Epidermal melanocyte (primary cell): ENCODE measurements around the gene DLG1.

Experiments
- DNase-seq: peaks from one replicate; pipeline ENCODE4 v3.0.0; 2011; ENCODE audit warnings: low spot score; ENCODE audit not compliant: insufficient read length

Gene DLG1

DNA sequence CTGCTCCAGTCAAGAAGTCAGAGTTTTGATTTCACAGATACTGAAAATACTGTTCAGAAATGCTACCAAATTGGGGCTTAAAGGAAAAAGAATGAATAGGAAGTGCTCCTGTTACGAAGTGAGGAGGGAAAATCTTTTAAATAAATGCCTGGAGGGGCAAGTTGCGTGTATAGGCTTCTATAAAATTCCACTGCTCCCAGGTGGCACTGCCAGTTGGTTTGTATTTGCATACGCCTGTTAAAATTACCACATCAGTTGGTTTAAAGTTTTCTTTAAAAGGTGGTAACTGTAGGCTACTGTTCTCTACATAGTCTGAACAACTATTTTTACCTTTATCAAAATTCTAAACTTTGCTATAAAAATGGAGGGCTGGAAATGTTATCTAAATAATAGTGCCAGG lies 123.5 kb downstream of the DLG1 start:
- no peak for DNase-seq

DNA sequence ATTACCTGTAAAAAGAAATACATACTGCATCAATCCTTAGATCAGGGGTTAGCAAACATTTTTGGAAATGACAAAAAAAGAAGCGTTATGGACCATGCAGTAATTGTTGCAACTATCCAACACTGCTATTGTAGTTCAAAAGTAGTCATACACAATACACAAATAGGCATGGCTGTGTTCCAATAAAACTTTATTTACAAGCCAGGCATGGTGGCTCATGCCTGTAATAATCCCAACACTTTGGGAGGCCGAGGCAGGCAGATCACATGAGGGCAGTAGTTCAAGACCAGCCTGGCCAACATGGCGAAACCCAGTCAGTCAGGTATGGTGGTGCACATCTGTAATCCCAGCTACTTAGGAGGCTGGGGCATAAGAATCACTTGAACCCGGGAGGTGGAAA lies 124.8 kb downstream of the DLG1 start:
- no peak for DNase-seq

DNA sequence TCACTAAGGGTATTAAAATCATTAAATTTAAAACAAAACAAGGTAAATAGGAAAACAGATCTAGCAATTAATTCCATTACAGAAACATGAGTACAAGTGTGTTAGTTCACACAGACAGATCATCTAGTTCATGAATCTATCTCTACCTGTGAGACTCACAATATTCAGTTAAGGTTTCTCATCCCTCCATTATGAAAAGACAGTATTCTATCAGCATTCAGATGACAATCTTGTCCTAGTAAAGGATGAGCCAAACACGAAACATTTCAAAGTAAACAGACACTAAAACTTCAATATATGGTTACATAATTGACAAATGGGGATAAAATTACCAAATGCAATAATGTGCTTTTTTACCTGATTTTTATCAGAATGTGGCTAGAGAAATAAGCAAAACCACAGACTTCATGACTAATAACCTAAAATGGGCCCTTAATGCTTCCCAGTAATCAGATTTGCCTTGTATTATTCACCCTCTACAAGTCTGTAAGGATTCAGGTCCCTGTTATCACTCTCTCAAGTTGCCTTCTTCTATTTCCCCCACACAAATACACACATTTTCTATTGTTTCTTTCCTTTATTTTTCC lies 126.8 kb downstream of the DLG1 start:
- no peak for DNase-seq

DNA sequence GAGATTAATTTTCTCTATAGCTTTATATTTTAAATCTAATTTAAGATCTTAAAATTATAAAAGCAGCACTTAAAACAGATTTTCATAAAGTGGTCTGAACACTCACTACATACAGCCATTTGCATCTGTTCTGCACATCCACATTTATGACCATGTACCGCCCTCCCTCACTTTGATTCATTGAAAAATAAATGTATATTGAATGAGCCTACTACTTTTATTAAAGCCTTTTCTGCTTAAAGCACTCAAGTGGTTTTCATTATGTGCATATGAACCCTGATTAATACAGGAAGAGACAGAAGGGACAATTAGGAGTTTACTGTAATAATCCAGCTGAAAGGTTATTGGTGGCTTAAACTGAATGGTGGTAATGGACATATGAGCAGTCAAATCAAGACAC lies 129.4 kb downstream of the DLG1 start:
- DNase-seq = no peak

DNA sequence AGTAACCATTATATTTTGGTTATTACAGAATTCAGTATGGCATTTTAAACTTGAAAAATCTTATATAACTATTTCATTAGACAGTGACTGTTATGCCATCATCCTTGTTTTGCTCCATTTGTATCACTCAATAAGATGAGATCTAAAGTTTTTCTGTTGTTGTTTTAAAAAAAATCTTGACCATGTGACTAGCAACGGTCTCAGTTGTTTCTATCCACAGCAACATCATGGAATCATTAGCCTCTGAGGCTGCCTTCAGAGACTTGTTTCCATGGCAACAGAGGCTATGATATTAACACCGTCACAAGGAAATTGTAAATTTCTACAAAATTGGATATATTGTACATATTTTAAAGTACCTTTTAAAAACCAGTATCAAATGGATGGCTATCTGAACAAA lies 129.8 kb downstream of the DLG1 start:
- DNase-seq = no peak

DNA sequence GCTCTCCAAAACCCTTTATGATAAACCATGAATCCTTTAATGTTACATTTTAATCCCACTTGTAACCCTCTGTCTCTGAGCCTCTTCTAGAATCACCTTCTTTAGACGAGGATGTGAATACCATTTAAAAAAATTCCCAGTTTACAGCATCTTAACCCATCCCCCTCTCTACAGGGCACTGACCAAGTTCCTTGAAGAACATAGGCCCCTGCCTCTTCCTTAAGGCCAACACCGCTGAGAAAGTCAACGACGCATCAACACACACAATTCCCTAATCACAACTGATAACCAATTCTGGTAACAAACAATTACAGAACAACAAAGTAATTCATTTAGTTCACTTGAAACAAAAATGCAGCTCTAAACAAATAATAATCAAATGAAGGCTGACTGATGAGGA lies 130.3 kb downstream of the DLG1 start:
- DNase-seq = no peak

DNA sequence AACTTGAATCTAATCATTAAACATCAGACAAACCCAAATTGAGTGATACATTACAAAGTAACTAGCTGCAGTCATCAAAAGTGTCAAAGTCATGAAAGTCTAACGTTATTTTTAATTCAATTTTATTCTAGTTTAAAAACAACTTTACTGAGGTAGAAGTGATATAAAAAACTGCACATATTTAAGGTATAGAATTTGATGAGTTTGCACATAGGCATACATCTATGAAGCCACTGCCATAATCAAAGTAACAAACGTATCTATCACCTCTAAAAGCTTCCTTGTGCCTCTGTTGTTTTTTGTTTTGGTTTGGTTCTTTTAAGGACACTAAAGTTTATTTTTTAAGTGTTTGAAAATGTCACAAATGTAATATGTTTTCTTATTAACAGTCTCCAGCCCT lies 130.9 kb downstream of the DLG1 start:
- DNase-seq = no peak

DNA sequence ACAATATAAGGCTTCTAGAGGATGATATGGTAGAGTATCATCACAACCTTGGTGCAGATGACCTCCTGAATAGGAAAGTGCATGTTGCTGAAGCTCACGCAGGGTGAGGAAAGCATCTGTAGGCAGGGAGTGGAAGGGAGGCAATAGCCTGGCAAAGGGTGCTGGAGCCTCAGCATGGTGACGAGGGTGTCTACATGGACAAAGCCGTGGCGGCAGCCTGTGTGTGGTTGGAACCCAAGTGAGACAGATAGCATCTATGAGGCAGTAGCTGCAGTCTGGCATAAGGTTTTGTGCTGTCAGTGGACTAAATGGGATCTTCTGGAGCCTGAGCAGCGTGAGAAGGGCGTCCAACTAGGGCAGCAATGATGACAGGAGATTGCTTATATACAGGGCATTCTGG lies 132.5 kb downstream of the DLG1 start:
- DNase-seq = no peak

DNA sequence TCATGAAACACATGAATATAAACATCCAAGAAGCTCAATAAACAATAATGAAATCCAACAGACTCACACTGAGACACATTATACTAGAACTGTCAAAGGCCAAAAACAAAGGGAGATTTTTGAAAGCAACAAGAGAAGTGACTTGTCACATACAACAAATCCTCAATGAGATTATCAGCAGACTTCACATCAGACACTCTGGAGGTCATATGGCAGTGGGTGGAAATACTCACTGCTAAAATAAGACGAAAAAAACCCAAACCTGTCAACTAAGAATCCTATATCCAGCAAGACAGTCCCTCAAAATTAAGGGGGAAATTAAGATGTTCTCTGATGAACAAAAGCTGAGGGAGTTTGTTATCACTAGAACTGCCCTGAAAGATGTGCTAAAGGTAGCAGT lies 143.4 kb downstream of the DLG1 start:
- no peak for DNase-seq

DNA sequence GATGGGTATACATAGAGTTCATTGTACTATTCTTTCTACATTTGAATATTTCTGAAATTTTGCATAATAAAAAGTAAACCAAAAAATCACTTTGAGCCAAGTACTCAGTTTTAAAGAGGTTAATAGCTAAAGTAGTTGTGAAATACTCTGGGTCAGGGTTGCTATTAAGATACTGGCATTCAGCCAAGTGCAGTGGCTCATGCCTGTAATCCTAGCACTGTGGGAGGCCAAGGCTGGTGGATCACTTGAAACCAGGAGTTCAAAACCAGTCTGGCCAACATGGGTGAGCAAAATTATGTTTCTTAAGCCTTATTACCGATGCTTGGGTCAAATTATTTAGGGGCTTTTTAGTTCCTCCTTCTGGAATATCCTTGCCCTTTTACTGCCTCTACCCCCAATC lies 146.8 kb downstream of the DLG1 start:
- peak; percentile 22 for DNase-seq

DNA sequence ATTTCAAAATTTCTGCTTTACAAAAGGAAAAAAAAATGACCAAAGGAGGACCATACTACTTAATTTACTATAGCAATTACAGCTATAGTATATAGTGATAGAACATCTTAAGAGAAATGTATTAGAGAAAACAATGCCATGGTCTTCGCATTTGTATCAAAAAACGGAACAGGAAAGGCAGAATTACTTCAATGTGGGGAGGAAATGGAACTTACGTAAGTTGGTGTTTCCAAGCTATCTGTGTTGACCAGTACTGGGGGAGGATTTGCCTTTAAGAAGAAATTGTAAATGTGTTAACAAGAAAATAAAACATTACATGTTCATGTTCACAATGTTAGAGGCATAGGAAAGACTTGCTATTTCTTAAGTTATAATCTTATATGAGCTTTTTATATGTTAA lies 148.9 kb downstream of the DLG1 start:
- DNase-seq = no peak

DNA sequence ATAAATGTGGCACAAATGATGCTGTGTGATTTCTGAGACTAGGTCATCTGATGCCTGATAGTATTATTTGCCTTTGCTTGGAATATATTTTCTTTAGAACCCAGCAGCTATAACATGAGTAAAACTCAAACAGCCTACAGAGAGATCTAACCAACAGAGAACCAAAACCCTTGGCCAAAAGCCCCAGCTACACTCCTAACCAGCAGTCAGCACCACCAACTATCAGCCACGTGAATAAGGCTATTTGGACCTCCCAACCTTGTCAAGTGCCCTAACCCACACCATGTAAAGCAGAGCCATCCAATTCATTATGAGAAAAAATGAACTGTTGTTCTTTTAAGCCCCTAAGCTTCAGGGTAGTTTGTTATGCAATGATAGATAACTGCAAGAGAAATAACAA lies 154.2 kb downstream of the DLG1 start:
- no peak for DNase-seq

DNA sequence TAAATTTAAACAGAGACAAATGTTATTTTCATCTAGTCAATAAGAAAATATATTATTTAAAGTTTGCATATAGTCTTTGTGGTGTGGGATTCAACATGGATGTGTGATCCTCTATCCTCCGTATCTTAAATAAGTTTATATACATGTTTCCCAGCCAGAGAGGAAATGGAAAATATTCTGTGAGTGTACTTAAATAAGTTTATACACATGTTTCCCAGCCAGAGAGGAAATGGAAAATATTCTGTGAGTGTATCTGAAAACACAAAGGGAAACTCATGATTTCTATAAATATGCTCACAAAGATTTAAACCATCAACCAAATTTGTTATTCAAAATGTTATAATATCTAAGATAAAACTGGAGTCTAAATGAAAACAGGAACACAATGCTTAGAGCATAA lies 158.8 kb downstream of the DLG1 start:
- no peak for DNase-seq

DNA sequence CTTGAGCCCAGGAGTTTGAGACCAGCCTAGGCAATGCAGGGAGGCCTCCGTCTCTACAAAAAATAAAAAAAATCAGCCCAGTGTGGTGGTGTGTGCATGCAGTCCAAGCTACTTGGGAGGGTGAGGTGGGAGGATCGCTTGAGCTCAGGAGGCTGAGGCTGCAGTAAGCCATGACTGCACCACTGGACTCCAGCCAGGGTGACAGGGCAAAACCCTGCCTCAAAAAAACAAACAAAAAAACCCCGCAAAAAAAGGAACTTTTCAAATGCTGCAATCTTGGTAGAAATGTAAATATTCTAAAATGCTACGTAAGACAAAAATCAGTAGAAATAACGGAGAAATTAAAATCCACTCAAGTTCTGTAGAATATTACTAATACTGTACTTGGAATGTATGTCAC lies 160.7 kb downstream of the DLG1 start:
- DNase-seq = no peak

DNA sequence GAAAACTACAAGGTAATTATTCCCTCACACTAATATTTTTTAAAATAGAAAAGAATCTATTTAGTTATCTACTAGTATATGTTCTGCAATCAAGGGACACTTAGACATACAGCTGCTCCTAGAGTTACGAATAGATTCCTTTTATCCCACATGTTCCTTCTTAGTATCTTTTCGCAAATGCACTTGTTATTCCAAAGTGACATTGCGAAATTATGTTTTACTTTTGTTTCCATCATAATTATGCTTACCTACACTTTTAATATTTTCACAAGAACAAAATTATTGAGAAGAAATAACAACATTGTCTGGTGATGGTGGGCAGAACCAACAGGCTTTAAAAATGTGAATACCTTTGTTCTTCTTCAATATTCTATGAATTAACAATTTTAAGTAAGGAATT lies 161.7 kb downstream of the DLG1 start:
- no peak for DNase-seq

DNA sequence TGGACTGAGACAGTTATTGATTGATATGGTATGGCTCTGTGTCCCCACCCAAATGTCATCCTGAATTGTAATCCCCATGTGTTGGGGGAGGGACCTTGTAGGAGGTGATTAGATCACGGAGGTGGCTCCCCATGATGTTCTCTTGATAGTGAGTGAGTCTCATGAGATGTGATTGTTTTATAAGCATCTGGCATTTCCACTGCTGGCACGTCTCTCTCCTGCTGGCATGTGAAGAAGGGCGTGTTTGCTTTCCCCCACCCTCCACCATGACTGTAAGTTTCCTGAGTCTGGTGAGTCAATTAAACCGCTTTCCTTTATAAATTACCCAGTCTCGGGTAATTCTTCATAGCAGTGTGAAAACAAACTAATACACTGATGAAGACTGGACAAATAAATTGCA lies 163.2 kb downstream of the DLG1 start:
- no peak for DNase-seq

DNA sequence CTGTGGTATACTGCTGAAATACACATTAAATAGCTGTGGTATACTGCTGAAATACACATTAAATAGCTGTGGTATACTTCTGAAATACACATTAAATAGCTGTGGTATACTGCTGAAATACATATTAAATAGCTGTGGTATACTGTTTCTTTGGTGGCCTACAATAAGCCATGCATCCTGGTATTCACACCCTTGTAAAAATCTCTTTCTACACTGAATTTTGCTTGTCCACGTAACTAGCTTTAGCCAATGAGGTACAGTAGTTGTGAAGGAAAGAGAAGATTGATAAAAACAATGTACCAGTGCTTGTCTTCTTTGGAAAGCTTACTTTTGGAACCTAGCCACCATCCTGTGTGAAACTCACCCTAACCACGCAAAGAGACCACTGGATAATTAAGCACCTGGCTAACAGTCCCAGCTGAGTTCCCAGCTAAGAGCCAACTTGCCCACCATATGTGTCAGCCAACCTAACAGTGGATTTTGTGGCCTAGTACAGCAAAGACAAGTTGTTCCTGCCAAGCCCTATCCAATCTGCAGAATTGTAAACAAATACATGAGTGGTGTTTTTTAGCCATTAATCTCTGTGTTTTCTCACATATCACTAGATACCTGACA lies 165.4 kb downstream of the DLG1 start:
- no peak for DNase-seq

DNA sequence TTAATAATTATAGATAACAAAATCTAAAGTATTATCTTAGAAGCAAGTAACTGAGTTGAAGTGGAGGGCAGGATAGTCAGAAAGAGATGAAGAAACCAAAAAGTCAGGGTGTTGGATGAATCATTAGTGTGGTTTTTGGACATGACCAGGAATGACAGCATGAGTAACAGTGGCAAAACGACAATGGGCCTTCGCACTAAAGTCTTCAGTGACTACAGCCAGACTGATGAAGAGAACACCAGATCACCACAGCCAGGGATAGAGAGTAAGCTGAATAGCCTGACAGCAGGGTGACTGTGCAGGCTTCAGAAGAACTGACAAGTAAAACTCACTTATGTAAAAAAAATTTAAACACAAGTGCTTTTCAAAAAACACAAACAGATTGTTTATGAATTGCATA lies 172.8 kb downstream of the DLG1 start:
- DNase-seq = no peak

DNA sequence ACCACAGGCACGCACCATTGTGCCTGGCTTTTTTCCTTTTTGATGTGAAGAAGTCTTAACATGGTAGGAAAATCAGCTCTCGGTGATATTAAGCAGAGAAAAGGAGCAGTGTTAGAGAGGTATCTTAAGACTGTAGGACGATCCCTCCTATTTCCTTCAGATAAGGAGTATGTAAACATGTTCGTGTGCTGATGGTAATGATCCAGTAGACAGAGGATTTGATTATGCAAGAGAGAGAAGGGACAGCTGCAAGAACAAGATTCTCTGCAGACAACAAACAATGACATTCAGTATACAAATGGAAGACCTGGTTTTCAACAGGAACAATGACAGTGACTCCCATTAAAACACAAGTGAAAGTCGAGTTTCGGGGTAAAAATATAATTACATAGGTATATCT lies 173.7 kb downstream of the DLG1 start:
- DNase-seq = no peak

DNA sequence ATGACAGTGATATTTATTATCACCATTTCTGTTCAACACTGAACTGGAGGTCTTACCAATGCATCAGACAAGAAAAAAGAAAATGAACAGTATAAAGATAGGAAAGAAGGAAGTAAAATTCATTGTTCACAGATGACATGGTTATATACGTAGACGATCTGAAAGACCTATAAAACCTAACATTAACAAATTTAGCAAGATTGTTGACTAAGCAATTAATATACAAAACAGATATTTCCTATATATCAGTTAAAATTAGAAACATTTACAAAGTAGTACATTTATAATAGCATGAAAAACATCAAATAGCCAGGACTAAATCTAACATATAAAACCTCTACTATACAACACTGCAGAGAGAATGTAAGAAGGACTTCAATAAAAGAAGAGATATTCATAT lies 176.0 kb downstream of the DLG1 start:
- DNase-seq = no peak

DNA sequence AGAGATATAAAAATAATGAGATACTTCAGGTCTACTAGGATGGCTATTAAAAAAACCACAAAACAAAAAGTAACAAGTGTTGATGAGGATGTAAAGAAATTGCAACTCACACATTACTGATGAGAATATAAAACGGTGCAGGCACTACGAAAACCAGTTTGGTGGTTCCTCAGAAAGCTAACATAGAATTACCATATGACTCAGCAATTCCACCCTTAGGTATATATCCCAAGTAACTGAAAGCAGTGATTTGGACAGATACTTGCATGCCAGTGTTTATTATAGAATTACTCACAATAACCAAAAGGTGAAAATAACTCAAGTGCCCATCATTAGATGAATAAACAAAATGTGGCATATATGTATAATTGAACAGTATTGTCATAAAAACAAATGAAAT lies 181.3 kb downstream of the DLG1 start:
- no peak for DNase-seq

DNA sequence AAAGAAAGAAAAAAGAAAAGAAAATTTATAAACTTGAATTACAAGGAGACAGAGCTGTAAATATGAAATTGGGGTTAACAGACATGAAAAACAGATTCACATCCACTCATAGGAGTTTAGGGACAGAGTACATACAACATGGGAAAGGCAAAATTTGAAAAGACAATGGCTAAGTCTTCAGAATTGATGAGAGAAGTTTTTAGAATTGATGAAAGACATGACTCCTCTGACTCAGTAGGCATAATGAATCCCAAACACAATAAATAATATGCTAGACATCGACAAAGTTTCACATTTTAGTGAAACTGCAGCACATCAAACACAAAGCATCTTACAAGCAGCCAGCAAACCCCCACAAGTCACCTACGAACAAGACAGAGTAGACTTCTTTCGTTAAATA lies 184.4 kb downstream of the DLG1 start:
- no peak for DNase-seq

DNA sequence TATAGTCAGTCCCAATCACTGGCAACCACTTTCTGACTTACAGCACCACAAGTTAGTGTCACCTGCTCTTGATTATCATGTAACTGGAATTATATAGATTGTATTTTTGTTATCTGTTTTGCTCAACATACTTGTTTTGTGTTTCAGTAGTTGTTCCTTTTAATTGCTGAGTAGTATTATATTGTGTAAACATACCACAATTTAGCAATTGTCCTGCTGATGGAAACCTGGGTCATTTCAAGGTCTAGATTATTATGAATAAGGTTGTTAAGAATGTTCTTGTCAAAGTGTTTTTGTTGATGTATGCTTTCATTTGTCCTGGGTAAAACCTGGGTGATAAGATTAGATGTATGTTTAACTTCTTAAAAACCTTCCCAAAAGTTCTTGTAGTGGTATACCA lies 186.7 kb downstream of the DLG1 start:
- DNase-seq = no peak

DNA sequence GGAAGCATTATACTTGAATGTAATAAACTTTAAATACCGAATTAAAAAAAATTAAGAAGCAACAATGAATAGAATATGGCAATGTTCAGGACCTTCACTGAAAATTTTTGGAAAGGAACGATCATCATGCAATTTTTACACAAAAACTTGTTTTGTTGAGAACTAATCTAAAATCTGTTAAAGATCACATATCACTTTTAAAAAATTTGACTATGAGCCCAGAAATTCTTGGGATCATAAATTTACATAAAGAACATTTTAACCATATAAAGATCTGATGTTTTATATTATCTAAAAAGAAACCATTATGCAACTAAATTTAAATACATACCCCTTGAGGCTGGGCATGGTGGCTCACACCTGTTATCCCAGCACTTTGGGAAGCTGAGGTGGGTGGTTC lies 192.6 kb downstream of the DLG1 start:
- DNase-seq = no peak
